ENCODE measurements around the gene BACE2. TPM values are rescaled to one million over a fixed set of nuclear protein-coding genes. Genes with fewer than 3 reads are reported as not detected.
"Not testable (repeated sequence)": the region's sequence is repeated elsewhere in the genome, so short reads cannot be mapped to it uniquely, and the experiment has no call there.

BACE2 gene
- total RNA-seq, 2 donors from 2014 or later: 71.9 to 129 TPM

- TF ChIP-seq, protein P1, sequence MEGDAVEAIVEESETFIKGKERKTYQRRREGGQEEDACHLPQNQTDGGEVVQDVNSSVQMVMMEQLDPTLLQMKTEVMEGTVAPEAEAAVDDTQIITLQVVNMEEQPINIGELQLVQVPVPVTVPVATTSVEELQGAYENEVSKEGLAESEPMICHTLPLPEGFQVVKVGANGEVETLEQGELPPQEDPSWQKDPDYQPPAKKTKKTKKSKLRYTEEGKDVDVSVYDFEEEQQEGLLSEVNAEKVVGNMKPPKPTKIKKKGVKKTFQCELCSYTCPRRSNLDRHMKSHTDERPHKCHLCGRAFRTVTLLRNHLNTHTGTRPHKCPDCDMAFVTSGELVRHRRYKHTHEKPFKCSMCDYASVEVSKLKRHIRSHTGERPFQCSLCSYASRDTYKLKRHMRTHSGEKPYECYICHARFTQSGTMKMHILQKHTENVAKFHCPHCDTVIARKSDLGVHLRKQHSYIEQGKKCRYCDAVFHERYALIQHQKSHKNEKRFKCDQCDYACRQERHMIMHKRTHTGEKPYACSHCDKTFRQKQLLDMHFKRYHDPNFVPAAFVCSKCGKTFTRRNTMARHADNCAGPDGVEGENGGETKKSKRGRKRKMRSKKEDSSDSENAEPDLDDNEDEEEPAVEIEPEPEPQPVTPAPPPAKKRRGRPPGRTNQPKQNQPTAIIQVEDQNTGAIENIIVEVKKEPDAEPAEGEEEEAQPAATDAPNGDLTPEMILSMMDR (IDR thresholded peaks at IDR 0.05): no peak
- Histone ChIP-seq H3K4me1 (ENCODE audit: control insufficient read depth in 1 of 2, low read depth in 2 of 2) (peaks cover 0 to 38% of the 10 kb centered on the region in 2 donors), H3K27ac (no peak overlapping the region), H3K9me3 (no peaks in the 10 kb centered on the region), H3K36me3 (no peaks in the 10 kb centered on the region), H3K27me3 (replicated peaks; ENCODE audit: insufficient read depth) (no peaks in the 10 kb centered on the region), H3K4me3 (no peak overlapping the region)
- no peak for DNase-seq (ENCODE audit: low spot score)
- no peak for ATAC-seq (ENCODE audit: insufficient number of reproducible peaks, low FRiP score, low read depth)
Observed at GRCh38 chr21:41195311-41195710, 27.4 kb downstream of the BACE2 start.

GRCh38 chr21:41196993-41197392, 29.0 kb downstream of the BACE2 start:
- ATAC-seq (ENCODE audit: insufficient number of reproducible peaks, low FRiP score, low read depth): no peak
- Histone ChIP-seq H3K4me1 (ENCODE audit: control insufficient read depth in 1 of 2, low read depth in 2 of 2) (peaks cover 0 to 38% of the 10 kb centered on the region in 2 donors), H3K27me3 (replicated peaks; ENCODE audit: insufficient read depth) (no peaks in the 10 kb centered on the region), H3K27ac (no peak overlapping the region), H3K36me3 (no peaks in the 10 kb centered on the region), H3K4me3 (no peak overlapping the region), H3K9me3 (no peaks in the 10 kb centered on the region)
- TF ChIP-seq, protein P1 (IDR thresholded peaks at IDR 0.05): no peak
- no peak for DNase-seq (ENCODE audit: low spot score)

- Histone ChIP-seq H3K4me3 (no peak overlapping the region), H3K9me3 (no peaks in the 10 kb centered on the region), H3K27ac (no peak overlapping the region), H3K27me3 (replicated peaks; ENCODE audit: insufficient read depth) (no peaks in the 10 kb centered on the region), H3K4me1 (ENCODE audit: control insufficient read depth in 1 of 2, low read depth in 2 of 2) (peaks cover 0 to 33% of the 10 kb centered on the region in 2 donors), H3K36me3 (no peaks in the 10 kb centered on the region)
- no peak for DNase-seq (ENCODE audit: low spot score)
- ATAC-seq (ENCODE audit: insufficient number of reproducible peaks, low FRiP score, low read depth): no peak
- TF ChIP-seq, protein P1 (IDR thresholded peaks at IDR 0.05): no peak
Observed at GRCh38 chr21:41197582-41197981, 29.6 kb downstream of the BACE2 start.

GRCh38 chr21:41198647-41199046, 30.7 kb downstream of the BACE2 start:
- not testable (repeated sequence) for H3K27ac ChIP-seq; H3K27me3 ChIP-seq (replicated peaks; ENCODE audit: insufficient read depth)

GRCh38 chr21:41199123-41199522, 31.2 kb downstream of the BACE2 start:
- no peaks in the 10 kb centered on the region for H3K9me3 ChIP-seq
- ATAC-seq (ENCODE audit: insufficient number of reproducible peaks, low FRiP score, low read depth): no peak

More at GRCh38 chr21:41198647-41199046, 30.7 kb downstream of the BACE2 start:
- H3K4me3 ChIP-seq; DNase-seq (ENCODE audit: low spot score); H3K36me3 ChIP-seq; ATAC-seq (ENCODE audit: insufficient number of reproducible peaks, low FRiP score, low read depth); H3K9me3 ChIP-seq: not testable (repeated sequence)
- H3K4me1 ChIP-seq (ENCODE audit: control insufficient read depth in 1 of 2, low read depth in 2 of 2): peaks cover 0 to 27% of the 10 kb centered on the region in 2 donors

More at GRCh38 chr21:41199123-41199522, 31.2 kb downstream of the BACE2 start:
- Histone ChIP-seq H3K27ac (no peak overlapping the region), H3K36me3 (no peaks in the 10 kb centered on the region), H3K4me3 (no peak overlapping the region), H3K4me1 (ENCODE audit: control insufficient read depth in 1 of 2, low read depth in 2 of 2) (peaks cover 0 to 27% of the 10 kb centered on the region in 2 donors), H3K27me3 (replicated peaks; ENCODE audit: insufficient read depth) (no peaks in the 10 kb centered on the region)
- TF ChIP-seq, protein P1 (IDR thresholded peaks at IDR 0.05): no peak
- no peak for DNase-seq (ENCODE audit: low spot score)
